Caco-2 (cell line): Measurements from ENCODE around the gene SEC14L5. TPM values are rescaled to one million over a fixed set of nuclear protein-coding genes. Genes with fewer than 3 reads are reported as not detected.

Source experiments
- BruUV-seq: library from RNA; stranded (reverse); fragments of 400-500 nt; replicated peaks from 2 replicates; lab custom pipeline; 2021; lab: Mats Ljungman, UMichigan
- CTCF ChIA-PET: fragments of 300-600 bp; sonication (Branson Sonifier 250); formaldehyde crosslinking; loops from one replicate; lab custom pipeline; 2022; ENCODE audit warnings: antibody characterized with exemption; lab: Charles Lee
- POLR2A ChIA-PET: fragments of 300-600 bp; sonication (Branson Sonifier 250); formaldehyde crosslinking; loops from one replicate; lab custom pipeline; 2022; ENCODE audit warnings: antibody characterized with exemption; lab: Charles Lee
- DNase-seq, 2 experiments: peaks; one replicate each; pipeline versions ENCODE4 v3.0.0 to v3.0.0-alpha.2; 2020 to 2022
- H3K27me3 ChIP-seq: replicated peaks from 2 replicates; pipeline ENCODE4 v1.6.0; 2011; ENCODE audit warnings: low read length; ENCODE audit not compliant: control insufficient read depth, insufficient read depth
- H3K36me3 ChIP-seq: 2 replicates; pipeline ENCODE4 v1.5.1; 2011; ENCODE audit warnings: low read length; ENCODE audit not compliant: control insufficient read depth, insufficient read depth
- H3K4me1 ChIP-seq: fragments of 250-450 bp; sonication (Bioruptor Pico); 2 replicates; pipeline ENCODE4 v1.5.1; 2020; ENCODE audit warnings: mild to moderate bottlenecking
- H3K4me3 ChIP-seq: 2 replicates; pipeline ENCODE4 v1.5.1; 2011; ENCODE audit warnings: low read depth, mild to moderate bottlenecking, control low read depth, low read length
- H3K9me3 ChIP-seq: fragments of 250-450 bp; sonication (Bioruptor Pico); 2 replicates; pipeline ENCODE4 v1.5.1; 2020; ENCODE audit warnings: mild to moderate bottlenecking, moderate library complexity
- H3K27ac Mint-ChIP-seq: one replicate; pipeline ENCODE4 v1.8.0; 2022; ENCODE audit warnings: mixed read lengths; ENCODE audit not compliant: unreplicated experiment
- H3K27me3 Mint-ChIP-seq: one replicate; pipeline ENCODE4 v1.8.0; 2022; ENCODE audit warnings: mixed read lengths; ENCODE audit not compliant: insufficient read depth, unreplicated experiment
- H3K36me3 Mint-ChIP-seq: one replicate; pipeline ENCODE4 v1.8.0; 2022; ENCODE audit warnings: mild to moderate bottlenecking, mixed read lengths; ENCODE audit not compliant: insufficient read depth, unreplicated experiment
- H3K4me1 Mint-ChIP-seq: one replicate; pipeline ENCODE4 v1.8.0; 2022; ENCODE audit warnings: low read depth, mixed read lengths; ENCODE audit not compliant: unreplicated experiment
- H3K4me3 Mint-ChIP-seq: one replicate; pipeline ENCODE4 v1.8.0; 2022; ENCODE audit warnings: mild to moderate bottlenecking, moderate library complexity, mixed read lengths; ENCODE audit not compliant: unreplicated experiment
- H3K9me3 Mint-ChIP-seq: one replicate; pipeline ENCODE4 v1.8.0; 2022; ENCODE audit warnings: mixed read lengths; ENCODE audit not compliant: unreplicated experiment
- CTCF ChIP-seq, 2 experiments: fragments of 200-600 bp in 1 of 2; IDR thresholded peaks; 1 replicate in 1 of 2; 2 replicates in 1 of 2; pipeline versions ENCODE4 v1.5.1 to v1.8.0; 2011 to 2022; ENCODE audit warnings: antibody characterized with exemption in 1 of 2, control low read depth in 1 of 2, inconsistent platforms in 1 of 2, low read depth in 1 of 2, low read length in 1 of 2, mild to moderate bottlenecking in 1 of 2, moderate library complexity in 1 of 2; ENCODE audit not compliant: insufficient read depth in 1 of 2, severe bottlenecking in 1 of 2, unreplicated experiment in 1 of 2
- intact Hi-C: fragments of 100-400 bp; cut with micrococcal nuclease; formaldehyde crosslinking; loops from one replicate; pipeline ENCODE4 v1.10.0; 2022; ENCODE audit not compliant: unreplicated experiment
- total RNA-seq: library from RNA; stranded (reverse); gene quantifications from 2 replicates; pipeline ENCODE4 v1.2.3, GENCODE V29; 2022

The SEC14L5 gene
- total RNA-seq, 1 experiment from 2014 or later, result 0.14 TPM

- no peak overlapping the region for H3K4me3 Mint-ChIP-seq
- no peaks in the 10 kb centered on the region for H3K36me3 ChIP-seq
- no peak overlapping the region for H3K4me3 ChIP-seq
- peaks cover 8% of the 10 kb centered on the region for H3K4me1 Mint-ChIP-seq
- H3K4me1 ChIP-seq, result no peaks in the 10 kb centered on the region; the same call in 1 of the 2 replicates
- no peak for DNase-seq
- no peaks in the 10 kb centered on the region for H3K27me3 ChIP-seq
- no peaks in the 10 kb centered on the region for H3K9me3 Mint-ChIP-seq
- no peaks in the 10 kb centered on the region for H3K9me3 ChIP-seq
- intact Hi-C loops, result no loop called here
- H3K36me3 Mint-ChIP-seq, result peaks cover 15% of the 10 kb centered on the region
- ChIA-PET POLR2A (no interaction called here), CTCF (no interaction called here)
- no peak for TF ChIP-seq CTCF (IDR thresholded peaks at IDR 0.05; ENCODE audit: insufficient read depth in 1 of 2, low read depth in 1 of 2, low read length in 1 of 2, severe bottlenecking in 1 of 2, unreplicated experiment in 1 of 2)
- no peaks in the 10 kb centered on the region for H3K27me3 Mint-ChIP-seq
- no TSS peak for BruUV-seq
- no peak overlapping the region for H3K27ac Mint-ChIP-seq
Measured at GRCh38 chr16:5028950-5029475, 70.9 kb downstream of the SEC14L5 start.

GRCh38 chr16:5030251-5030870, 72.2 kb downstream of the SEC14L5 start:
- no peak overlapping the region for H3K27ac Mint-ChIP-seq
- no peaks in the 10 kb centered on the region for H3K9me3 Mint-ChIP-seq
- H3K36me3 Mint-ChIP-seq, result peaks cover 25% of the 10 kb centered on the region
- H3K4me1 ChIP-seq, result peaks cover 8% of the 10 kb centered on the region
- ChIA-PET CTCF (no interaction called here), POLR2A (no interaction called here)
- no peaks in the 10 kb centered on the region for H3K27me3 Mint-ChIP-seq
- DNase-seq, result no peak
- TF ChIP-seq CTCF (IDR thresholded peaks at IDR 0.05; ENCODE audit: insufficient read depth in 1 of 2, low read depth in 1 of 2, low read length in 1 of 2, severe bottlenecking in 1 of 2, unreplicated experiment in 1 of 2), result no peak
- intact Hi-C loops, result loop anchor here (10.0 kb wide), 1 partner anchor 64 kb away; the partner anchor contains the start of gene EEF2KMT
- no peaks in the 10 kb centered on the region for H3K36me3 ChIP-seq
- H3K4me1 Mint-ChIP-seq, result peaks cover 20% of the 10 kb centered on the region
- H3K9me3 ChIP-seq, result no peaks in the 10 kb centered on the region
- no peak overlapping the region for H3K4me3 ChIP-seq
- H3K27me3 ChIP-seq, result no peaks in the 10 kb centered on the region
- no peak overlapping the region for H3K4me3 Mint-ChIP-seq
- BruUV-seq, result no TSS peak

GRCh38 chr16:5031601-5032000, 73.5 kb downstream of the SEC14L5 start:
- ChIA-PET POLR2A (no interaction called here), CTCF (no interaction called here)
- Mint-ChIP-seq H3K27ac (no peak overlapping the region), H3K4me3 (no peak overlapping the region), H3K36me3 (peaks cover 25% of the 10 kb centered on the region), H3K9me3 (no peaks in the 10 kb centered on the region), H3K4me1 (peaks cover 32% of the 10 kb centered on the region), H3K27me3 (no peaks in the 10 kb centered on the region)
- Histone ChIP-seq H3K27me3 (no peaks in the 10 kb centered on the region), H3K4me3 (no peak overlapping the region), H3K4me1 (peaks cover 20% of the 10 kb centered on the region), H3K9me3 (no peaks in the 10 kb centered on the region), H3K36me3 (no peaks in the 10 kb centered on the region)
- intact Hi-C loops, result loop anchor here (10.0 kb wide), 1 partner anchor 63 kb away; the partner anchor contains the start of gene EEF2KMT
- no peak for TF ChIP-seq CTCF (IDR thresholded peaks at IDR 0.05; ENCODE audit: insufficient read depth in 1 of 2, low read depth in 1 of 2, low read length in 1 of 2, severe bottlenecking in 1 of 2, unreplicated experiment in 1 of 2)
- no TSS peak for BruUV-seq
- DNase-seq, result no peak
